Thoracic aorta (tissue), 2 donors: ENCODE measurements around the gene UCN. TPM values are rescaled to one million over a fixed set of nuclear protein-coding genes. Genes with fewer than 3 reads are reported as not detected.
"Not testable (repeated sequence)": the region's sequence is repeated elsewhere in the genome, so short reads cannot be mapped to it uniquely, and the experiment has no call there.

Experiments used
- ATAC-seq: fragments of 150-250 bp; one replicate; pipeline ENCODE4 v1.8.0; 2017; ENCODE audit warnings: low read depth; ENCODE audit not compliant: insufficient number of reproducible peaks, low FRiP score
- DNase-seq: peaks from one replicate; pipeline ENCODE4 v3.0.0-alpha.2; 2020; ENCODE audit warnings: low spot score
- H3K27ac ChIP-seq, 2 donors: fragments of 200-600 bp; sonication (generic); 1 replicate in 1 of 2; 2 replicates in 1 of 2; pipeline ENCODE4 v1.5.1; 2016; ENCODE audit warnings: mild to moderate bottlenecking in 2 of 2, moderate library complexity in 2 of 2
- H3K27me3 ChIP-seq: fragments of 200-600 bp; sonication (generic); replicated peaks from 2 replicates; pipeline ENCODE4 v1.6.0; 2016; ENCODE audit warnings: mild to moderate bottlenecking; ENCODE audit not compliant: insufficient read depth
- H3K36me3 ChIP-seq: fragments of 200-600 bp; sonication (generic); one replicate; pipeline ENCODE4 v1.5.1; 2016
- H3K4me1 ChIP-seq, 2 donors: fragments of 200-600 bp; sonication (generic); 1 replicate in 1 of 2; 2 replicates in 1 of 2; pipeline versions ENCODE4 v1.5.1 to v1.6.0; 2016; ENCODE audit warnings: low read depth in 2 of 2, mild to moderate bottlenecking in 1 of 2; ENCODE audit not compliant: control insufficient read depth in 1 of 2
- H3K4me3 ChIP-seq: fragments of 200-600 bp; sonication (generic); 2 replicates; pipeline ENCODE4 v1.5.1; 2016; ENCODE audit warnings: mild to moderate bottlenecking
- H3K9me3 ChIP-seq: fragments of 200-600 bp; sonication (generic); 2 replicates; pipeline ENCODE4 v1.5.1; 2016
- CTCF ChIP-seq: fragments of 200-600 bp; sonication (generic); IDR thresholded peaks from one replicate; pipeline ENCODE4 v1.5.1; 2019; ENCODE audit warnings: antibody characterized with exemption
- total RNA-seq, 2 donors: library from RNA; depleted of rRNA; stranded (reverse); fragments of >200 nt; gene quantifications; one replicate each; pipeline versions ENCODE4 v1.1.0 to v1.2.3, GENCODE V29; 2016

Gene UCN
- total RNA-seq, 2 donors from 2014 or later, result 1.8 TPM; not detected in 1

GRCh38 chr2:27322301-27322765, 14.1 kb upstream of the UCN start:
- peak overlapping the region; percentile 84 for H3K4me3 ChIP-seq
- peaks cover 8% of the 10 kb centered on the region for H3K36me3 ChIP-seq
- H3K27ac ChIP-seq, result peak overlapping the region; percentile 59 to 86
- ATAC-seq (no peak), DNase-seq (no peak)
- no peaks in the 10 kb centered on the region for H3K9me3 ChIP-seq
- no peaks in the 10 kb centered on the region for H3K27me3 ChIP-seq
- no peak for TF ChIP-seq CTCF
- H3K4me1 ChIP-seq, result peaks cover 6 to 24% of the 10 kb centered on the region in 2 donors

GRCh38 chr2:27320958-27321543, 12.8 kb upstream of the UCN start:
- no peak for TF ChIP-seq CTCF
- no peak for ATAC-seq
- H3K36me3 ChIP-seq, result no peaks in the 10 kb centered on the region
- H3K4me3 ChIP-seq, result no peak overlapping the region
- no peak for DNase-seq
- H3K27ac ChIP-seq, result no peak overlapping the region
- H3K27me3 ChIP-seq, result no peaks in the 10 kb centered on the region
- H3K4me1 ChIP-seq, result peaks cover 6 to 24% of the 10 kb centered on the region in 2 donors
- no peaks in the 10 kb centered on the region for H3K9me3 ChIP-seq

GRCh38 chr2:27319839-27320238, 11.6 kb upstream of the UCN start:
- not testable (repeated sequence) for H3K36me3 ChIP-seq, H3K9me3 ChIP-seq, ATAC-seq, H3K27ac ChIP-seq, H3K4me3 ChIP-seq, H3K27me3 ChIP-seq, DNase-seq
- H3K4me1 ChIP-seq, result peaks cover 6 to 24% of the 10 kb centered on the region in 2 donors

- Histone ChIP-seq H3K36me3 (no peaks in the 10 kb centered on the region), H3K27ac (no peak overlapping the region), H3K4me1 (peaks cover 0 to 6% of the 10 kb centered on the region in 2 donors), H3K9me3 (no peaks in the 10 kb centered on the region), H3K4me3 (no peak overlapping the region), H3K27me3 (no peaks in the 10 kb centered on the region)
- TF ChIP-seq CTCF, result no peak
- ATAC-seq (no peak), DNase-seq (no peak)
These were observed 8.6 kb upstream of the UCN start for GRCh38 chr2:27316655-27317412.

- Histone ChIP-seq H3K4me3 (no peak overlapping the region), H3K27me3 (no peaks in the 10 kb centered on the region), H3K9me3 (no peaks in the 10 kb centered on the region), H3K36me3 (no peaks in the 10 kb centered on the region), H3K4me1 (no peaks in the 10 kb centered on the region), H3K27ac (no peak overlapping the region)
- ATAC-seq (no peak), DNase-seq (no peak)
- TF ChIP-seq CTCF, result no peak
These were observed 6.9 kb upstream of the UCN start for GRCh38 chr2:27315122-27315521.
